BE2C (cell line): ENCODE measurements around the gene SNCG.
"Not testable (repeated sequence)": the region's sequence is repeated elsewhere in the genome, so short reads cannot be mapped to it uniquely, and the experiment has no call there.

ENCODE experiments used
- DNase-seq: peaks from one replicate; pipeline ENCODE4 v3.0.0-alpha.2; 2020
- H3K27me3 ChIP-seq: fragments of 250-450 bp; sonication (Bioruptor Pico); 2 replicates; pipeline ENCODE4 v1.5.1; 2020; ENCODE audit warnings: mild to moderate bottlenecking
- H3K36me3 ChIP-seq: fragments of 250-450 bp; sonication (Bioruptor Pico); 2 replicates; pipeline ENCODE4 v1.5.1; 2020; ENCODE audit warnings: mild to moderate bottlenecking
- H3K4me1 ChIP-seq: fragments of 250-450 bp; sonication (Bioruptor Pico); 2 replicates; pipeline ENCODE4 v1.5.1; 2020
- H3K4me3 ChIP-seq: 2 replicates; pipeline ENCODE4 v1.5.1; 2011; ENCODE audit warnings: low read depth, low read length
- H3K9me3 ChIP-seq: fragments of 250-450 bp; sonication (Bioruptor Pico); 2 replicates; pipeline ENCODE4 v1.5.1; 2020
- TF ChIP-seq, protein P1 (sequence below): IDR thresholded peaks from 2 replicates; pipeline ENCODE4 v1.5.1; 2012; ENCODE audit warnings: mild to moderate bottlenecking, low read depth, low read length

SNCG gene

DNA sequence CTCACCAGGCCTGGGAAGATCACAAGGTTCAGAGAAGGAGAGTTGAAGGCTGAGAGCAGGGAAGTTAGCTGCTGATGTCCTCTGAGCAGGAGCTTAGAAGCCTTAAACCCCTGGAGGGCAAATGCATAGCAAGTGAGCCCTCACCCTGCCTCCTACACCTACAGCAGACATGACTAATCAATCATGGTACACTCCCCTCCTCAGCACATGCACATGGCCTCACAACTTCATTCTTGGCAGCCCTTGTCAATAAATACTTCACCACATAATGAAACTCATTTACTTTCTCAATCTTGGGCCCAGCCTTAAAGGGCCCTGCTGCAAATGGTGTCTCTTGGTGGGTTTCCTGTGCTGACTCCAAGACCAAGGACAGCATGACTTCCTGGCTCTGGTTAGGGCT lies 13.9 kb upstream of the SNCG start:
- TF ChIP-seq, protein P1, sequence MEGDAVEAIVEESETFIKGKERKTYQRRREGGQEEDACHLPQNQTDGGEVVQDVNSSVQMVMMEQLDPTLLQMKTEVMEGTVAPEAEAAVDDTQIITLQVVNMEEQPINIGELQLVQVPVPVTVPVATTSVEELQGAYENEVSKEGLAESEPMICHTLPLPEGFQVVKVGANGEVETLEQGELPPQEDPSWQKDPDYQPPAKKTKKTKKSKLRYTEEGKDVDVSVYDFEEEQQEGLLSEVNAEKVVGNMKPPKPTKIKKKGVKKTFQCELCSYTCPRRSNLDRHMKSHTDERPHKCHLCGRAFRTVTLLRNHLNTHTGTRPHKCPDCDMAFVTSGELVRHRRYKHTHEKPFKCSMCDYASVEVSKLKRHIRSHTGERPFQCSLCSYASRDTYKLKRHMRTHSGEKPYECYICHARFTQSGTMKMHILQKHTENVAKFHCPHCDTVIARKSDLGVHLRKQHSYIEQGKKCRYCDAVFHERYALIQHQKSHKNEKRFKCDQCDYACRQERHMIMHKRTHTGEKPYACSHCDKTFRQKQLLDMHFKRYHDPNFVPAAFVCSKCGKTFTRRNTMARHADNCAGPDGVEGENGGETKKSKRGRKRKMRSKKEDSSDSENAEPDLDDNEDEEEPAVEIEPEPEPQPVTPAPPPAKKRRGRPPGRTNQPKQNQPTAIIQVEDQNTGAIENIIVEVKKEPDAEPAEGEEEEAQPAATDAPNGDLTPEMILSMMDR: no peak
- no peaks in the 10 kb centered on the region for H3K9me3 ChIP-seq
- no peaks in the 10 kb centered on the region for H3K36me3 ChIP-seq
- H3K4me3 ChIP-seq: no peak overlapping the region
- H3K27me3 ChIP-seq: no peaks in the 10 kb centered on the region
- H3K4me1 ChIP-seq: no peaks in the 10 kb centered on the region
- DNase-seq: no peak

DNA sequence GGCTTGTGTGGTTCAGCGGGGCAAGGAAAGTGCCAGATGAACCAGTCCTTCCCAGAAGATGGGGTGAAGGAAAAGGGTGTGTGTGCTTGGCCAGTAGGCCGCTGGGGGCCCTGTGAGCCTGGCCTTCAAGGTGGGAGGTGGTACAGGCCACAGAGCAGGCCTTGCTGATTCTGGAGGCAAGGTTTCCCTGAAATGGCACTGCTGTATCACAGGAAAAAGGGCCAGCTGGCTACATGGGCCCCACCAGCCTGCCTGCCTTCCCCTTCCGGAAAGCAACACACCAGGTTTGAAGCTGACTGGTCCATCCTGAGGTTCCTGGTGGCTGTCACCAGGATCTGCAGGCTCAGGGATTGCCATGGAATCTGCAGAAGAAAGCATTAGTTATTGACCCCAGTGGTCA lies 13.5 kb upstream of the SNCG start:
- H3K4me1 ChIP-seq: no peaks in the 10 kb centered on the region
- H3K9me3 ChIP-seq: no peaks in the 10 kb centered on the region

DNA sequence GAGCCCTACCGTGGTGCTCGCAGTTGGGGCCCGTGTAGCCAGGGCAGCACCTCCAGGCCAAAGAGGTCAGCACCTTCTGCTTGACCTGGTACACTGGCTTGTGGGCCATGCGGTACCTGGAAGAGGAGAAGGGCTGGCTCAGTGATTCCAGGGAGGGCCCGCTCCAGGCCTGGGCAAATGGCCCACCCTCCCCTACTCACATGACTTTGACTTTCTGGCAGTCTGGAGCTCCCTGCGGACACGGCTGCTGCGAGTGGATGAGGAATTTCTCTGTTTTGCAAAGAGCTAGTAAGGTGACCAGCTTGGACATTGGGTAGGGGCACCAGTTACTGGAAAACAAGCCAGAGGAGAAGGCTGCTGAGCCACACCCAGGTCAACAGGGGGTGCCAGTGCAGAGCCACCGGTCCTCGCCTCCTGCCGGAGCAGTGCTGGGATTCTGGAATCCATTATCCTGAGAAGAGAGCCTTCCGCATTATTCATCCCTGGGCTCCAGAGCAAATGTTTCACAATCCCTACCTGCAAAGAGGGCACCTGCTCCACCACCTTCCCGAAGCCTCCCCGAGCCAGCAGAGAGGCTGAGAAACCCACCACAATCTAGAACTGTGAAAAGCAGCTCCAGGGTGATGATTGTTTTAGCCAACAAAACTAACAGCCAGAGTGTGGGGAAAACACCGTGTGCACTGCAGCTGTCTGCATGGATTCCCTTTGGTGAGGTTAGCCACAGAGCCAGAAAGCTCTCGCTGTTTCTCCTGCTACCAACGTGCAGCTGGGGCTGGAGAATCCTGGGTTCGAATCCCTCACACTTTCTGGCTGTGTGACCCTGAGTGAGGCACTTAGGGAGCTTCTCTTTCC lies 12.8 kb upstream of the SNCG start:
- H3K4me3 ChIP-seq: no peak overlapping the region
- H3K9me3 ChIP-seq: no peaks in the 10 kb centered on the region
- H3K4me1 ChIP-seq: no peaks in the 10 kb centered on the region
- TF ChIP-seq, protein P1: peak; percentile 60
- H3K36me3 ChIP-seq: no peaks in the 10 kb centered on the region
- no peaks in the 10 kb centered on the region for H3K27me3 ChIP-seq
- DNase-seq: no peak

More for the DNA sequence above, 13.5 kb upstream of the SNCG start:
- no peak for DNase-seq
- Histone ChIP-seq H3K27me3 (no peaks in the 10 kb centered on the region), H3K4me3 (no peak overlapping the region), H3K36me3 (no peaks in the 10 kb centered on the region)
- TF ChIP-seq, protein P1: no peak

DNA sequence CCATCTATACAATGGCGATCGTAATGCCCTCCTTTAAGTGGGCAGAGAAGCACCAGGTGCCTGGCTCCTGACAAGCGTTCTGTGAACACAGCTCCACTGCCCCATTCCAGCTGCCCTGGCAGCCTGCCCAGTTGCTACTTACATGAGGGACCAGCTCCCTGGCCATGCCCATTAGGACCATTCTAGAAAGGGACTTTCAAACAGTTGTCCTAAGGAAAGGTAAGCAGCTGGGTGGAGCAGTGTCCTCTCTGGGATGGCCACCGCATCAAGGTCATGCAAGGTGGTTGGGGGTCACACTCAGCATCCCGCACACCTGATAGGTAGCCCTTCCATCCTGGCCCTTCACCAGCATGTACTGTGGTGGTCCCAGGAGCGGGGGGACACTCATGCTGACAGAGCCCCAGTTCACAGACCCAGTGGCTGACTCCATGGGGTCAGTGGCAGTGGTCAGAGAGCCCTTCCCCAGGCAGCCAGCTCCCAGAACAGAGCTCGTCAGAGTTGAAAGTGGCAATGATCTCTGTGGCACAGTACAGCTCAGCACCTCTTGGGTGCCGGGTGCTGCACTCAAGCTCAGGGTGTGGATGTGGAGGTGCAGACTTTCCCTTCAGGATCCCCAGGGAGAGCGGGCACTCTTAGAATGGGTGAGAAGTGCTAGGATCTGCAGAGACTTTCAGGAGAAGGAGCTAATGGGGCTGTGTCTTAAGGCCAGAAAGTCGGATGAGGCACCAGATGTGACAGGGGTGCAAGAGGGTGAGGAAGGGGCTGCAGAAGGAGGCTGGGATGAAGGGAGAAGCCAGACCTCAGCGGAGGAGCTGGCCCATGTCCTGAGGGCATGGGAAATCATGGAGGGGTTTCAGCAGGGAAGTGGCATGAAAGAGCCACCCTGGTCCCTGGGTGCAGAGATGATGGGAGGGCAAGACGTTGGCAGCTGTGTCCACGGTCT lies 11.9 kb upstream of the SNCG start:
- Histone ChIP-seq H3K4me1 (no peaks in the 10 kb centered on the region), H3K4me3 (no peak overlapping the region), H3K9me3 (no peaks in the 10 kb centered on the region), H3K36me3 (no peaks in the 10 kb centered on the region), H3K27me3 (no peaks in the 10 kb centered on the region)
- TF ChIP-seq, protein P1: no peak
- DNase-seq: peak; percentile 80

DNA sequence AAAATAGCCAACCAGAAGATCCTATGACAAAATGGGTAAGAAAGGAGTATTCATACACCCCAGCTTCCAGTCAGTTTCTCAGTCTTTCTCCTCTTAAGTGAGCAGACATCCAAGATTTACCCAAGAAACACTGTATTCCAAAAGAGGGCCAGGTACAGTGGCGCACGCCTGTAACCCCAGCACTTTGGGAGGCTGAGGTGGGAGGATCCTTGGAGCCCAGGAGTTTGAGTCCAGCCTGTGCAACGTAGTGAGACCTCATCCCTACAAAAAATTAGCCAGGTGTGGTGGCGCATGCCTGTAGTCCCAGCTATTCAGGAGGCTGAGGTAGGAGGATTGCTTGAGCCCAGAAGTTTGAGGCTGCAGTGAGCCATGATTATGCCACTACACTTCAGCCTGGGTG lies 10.6 kb upstream of the SNCG start:
- not testable (repeated sequence) for H3K36me3 ChIP-seq, H3K27me3 ChIP-seq, H3K4me3 ChIP-seq, H3K4me1 ChIP-seq, H3K9me3 ChIP-seq, DNase-seq

DNA sequence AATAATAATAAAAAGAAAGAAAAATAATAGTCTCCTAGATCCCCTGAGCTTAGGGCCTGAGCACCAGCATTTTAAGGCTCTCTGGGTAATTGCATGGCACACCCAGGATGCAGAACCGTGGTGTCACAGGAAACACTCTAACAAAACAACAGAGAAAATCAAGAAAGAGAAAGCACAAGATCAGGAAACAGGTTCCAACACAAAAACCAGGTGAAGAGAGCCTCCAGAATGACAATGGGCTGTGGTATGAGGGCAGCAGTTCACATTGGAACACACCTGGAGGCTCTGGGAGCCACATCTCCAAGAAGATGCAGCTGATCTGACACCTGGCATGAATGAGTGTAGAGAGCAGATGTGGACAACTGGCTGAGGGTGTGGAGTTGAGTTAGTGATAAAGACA lies 8.1 kb upstream of the SNCG start:
- H3K4me1 ChIP-seq: no peaks in the 10 kb centered on the region
- H3K4me3 ChIP-seq: no peak overlapping the region
- H3K9me3 ChIP-seq: no peaks in the 10 kb centered on the region
- no peaks in the 10 kb centered on the region for H3K27me3 ChIP-seq
- DNase-seq: no peak
- TF ChIP-seq, protein P1: no peak
- no peaks in the 10 kb centered on the region for H3K36me3 ChIP-seq
